Measurements from ENCODE around the gene LRRC8C. TPM values are rescaled to one million over a fixed set of nuclear protein-coding genes. Genes with fewer than 3 reads are reported as not detected.
"Not testable (repeated sequence)": the region's sequence is repeated elsewhere in the genome, so short reads cannot be mapped to it uniquely, and the experiment has no call there.

Gene LRRC8C
- total RNA-seq = 44.7 and 46.8 TPM in 2 replicates

DNA sequence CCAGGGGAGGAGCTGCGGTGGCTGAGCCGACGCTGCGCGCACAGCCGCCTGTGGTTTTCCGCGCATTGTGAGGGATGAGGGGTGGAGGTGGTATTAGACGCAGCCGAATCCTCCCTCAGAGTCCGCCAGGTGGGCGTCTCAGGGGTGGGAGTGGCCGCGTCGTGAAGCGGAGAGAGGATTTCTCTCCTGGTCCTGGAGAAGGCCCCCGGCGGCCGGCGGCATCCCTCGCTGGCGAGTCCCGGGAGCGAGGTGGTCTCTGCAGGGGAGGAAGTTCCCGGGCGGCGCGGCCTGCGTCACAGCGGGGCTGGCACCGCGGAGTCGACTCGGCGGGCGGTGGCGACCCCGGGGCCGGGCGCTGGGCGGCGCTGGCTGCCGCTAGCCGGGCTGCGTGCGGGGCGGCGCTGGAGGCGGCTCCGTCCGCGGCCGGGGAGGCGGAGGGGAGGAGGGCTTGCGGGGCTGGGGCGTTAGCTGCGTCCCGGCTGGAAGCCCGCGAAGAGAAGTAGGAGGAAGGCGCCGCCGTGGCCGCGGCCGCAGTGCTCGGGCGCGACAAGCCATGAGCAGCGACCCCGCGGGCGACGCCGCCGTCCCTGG is at the start of gene LRRC8C:
LRRC8C (plus strand) TSS at position 464 of the 591 bp plus-strand sequence. CDS start 53,354 bp downstream, outside the sequence.
- intact Hi-C loops (cut with micrococcal nuclease) = loop anchor here (1.0 to 2.0 kb wide), 8 partner anchors 25 to 362 kb away; partner anchors contain the start of genes LRRC8B and ZNF326

- intact Hi-C loops (cut with micrococcal nuclease) = no loop called here
These were observed 48.7 kb upstream of the LRRC8C start for GRCh38 chr1:89584211-89584610.

DNA sequence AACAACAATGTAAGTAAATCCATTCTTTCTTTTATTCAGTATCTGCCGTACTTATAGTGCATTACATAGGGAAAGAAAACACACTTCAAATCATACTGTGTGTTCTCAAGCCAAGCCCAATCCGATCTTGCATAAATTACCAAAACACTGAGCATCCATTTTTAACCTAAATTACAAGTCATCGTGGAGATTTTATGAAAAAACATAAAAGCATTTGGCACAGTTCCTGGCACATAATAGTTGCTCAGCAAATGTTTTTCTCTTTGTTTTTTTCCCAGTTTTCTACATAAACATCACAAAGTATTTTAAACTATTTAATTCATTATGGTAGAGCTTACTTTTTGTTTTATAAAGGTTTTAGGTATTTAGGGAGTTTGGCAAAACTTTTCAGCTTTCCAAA is 48.1 kb upstream of the LRRC8C start:
- intact Hi-C loops (cut with micrococcal nuclease) = no loop called here

GRCh38 chr1:89587729-89588161 is 45.2 kb upstream of the LRRC8C start:
- intact Hi-C loops (cut with micrococcal nuclease) = no loop called here

DNA sequence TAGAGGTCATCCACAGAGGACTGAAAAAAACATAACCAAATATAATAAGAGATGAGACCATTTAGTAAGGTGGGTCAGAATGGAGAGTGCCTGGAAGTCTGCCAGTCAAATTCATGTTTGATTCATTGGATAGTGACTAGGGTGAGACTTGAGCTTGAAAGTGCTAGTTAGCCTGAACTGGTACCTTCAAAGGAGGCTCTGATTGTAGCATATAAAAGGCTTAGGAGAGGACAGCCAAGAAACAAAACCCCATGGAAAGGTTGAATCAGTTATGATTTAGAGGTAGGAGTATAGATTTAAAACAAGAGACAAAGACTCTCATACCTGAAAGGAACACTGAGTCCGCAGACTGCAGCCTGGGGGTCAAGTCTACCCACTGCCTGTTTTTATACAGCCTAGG is 44.4 kb upstream of the LRRC8C start:
- intact Hi-C loops (cut with micrococcal nuclease) = no loop called here

DNA sequence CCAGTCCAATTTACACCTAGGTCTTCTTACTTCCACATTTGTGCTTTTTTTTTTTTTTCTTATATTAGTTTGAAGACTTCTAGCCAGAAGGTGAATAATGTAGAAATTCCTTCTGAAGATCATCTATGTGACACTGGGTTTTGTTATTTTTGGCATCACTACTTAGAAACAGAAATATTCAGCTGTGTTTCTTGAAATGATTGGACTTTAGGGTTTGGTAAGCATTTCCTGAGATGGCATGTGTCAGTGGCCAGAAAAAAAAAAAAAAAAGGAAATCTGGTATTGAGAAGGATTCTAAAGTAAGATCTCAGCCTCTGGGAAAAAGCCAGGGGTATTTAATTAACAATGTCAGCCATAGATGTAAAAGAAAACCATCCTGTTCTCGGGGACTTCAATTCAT is 43.4 kb upstream of the LRRC8C start:
- intact Hi-C loops (cut with micrococcal nuclease) = no loop called here

- intact Hi-C loops (cut with micrococcal nuclease) = no loop called here
These were observed 42.4 kb upstream of the LRRC8C start for GRCh38 chr1:89590341-89591080.

- intact Hi-C loops (cut with micrococcal nuclease) = not testable (repeated sequence)
These were observed 40.0 kb upstream of the LRRC8C start for GRCh38 chr1:89592861-89593302.

- intact Hi-C loops (cut with micrococcal nuclease) = no loop called here
These were observed 38.7 kb upstream of the LRRC8C start for GRCh38 chr1:89594096-89594740.

GRCh38 chr1:89596698-89597097 is 36.2 kb upstream of the LRRC8C start:
- intact Hi-C loops (cut with micrococcal nuclease) = no loop called here

- intact Hi-C loops (cut with micrococcal nuclease) = loop anchor here (1.0 to 2.0 kb wide), 8 partner anchors 9 to 514 kb away; partner anchors contain the start of gene LRRC8B
These were observed 34.2 kb upstream of the LRRC8C start for GRCh38 chr1:89598450-89599331.

DNA sequence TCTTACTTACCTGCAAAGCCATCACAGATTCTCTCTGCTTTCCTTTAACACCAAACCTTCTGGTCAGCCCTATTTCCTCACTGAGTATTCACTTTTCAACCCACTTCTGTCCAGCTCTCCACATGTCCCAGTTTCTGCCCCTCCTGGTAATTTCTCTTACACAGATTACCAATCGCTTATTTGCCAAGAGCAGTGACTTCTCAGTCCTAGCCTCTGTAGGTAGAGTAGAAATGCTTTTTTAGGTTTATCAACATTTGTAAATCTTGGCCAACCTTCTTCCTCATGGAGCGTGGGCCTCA is 33.6 kb upstream of the LRRC8C start:
- intact Hi-C loops (cut with micrococcal nuclease) = loop anchor here (1.0 to 2.0 kb wide), 8 partner anchors 8 to 514 kb away; partner anchors contain the start of gene LRRC8B

DNA sequence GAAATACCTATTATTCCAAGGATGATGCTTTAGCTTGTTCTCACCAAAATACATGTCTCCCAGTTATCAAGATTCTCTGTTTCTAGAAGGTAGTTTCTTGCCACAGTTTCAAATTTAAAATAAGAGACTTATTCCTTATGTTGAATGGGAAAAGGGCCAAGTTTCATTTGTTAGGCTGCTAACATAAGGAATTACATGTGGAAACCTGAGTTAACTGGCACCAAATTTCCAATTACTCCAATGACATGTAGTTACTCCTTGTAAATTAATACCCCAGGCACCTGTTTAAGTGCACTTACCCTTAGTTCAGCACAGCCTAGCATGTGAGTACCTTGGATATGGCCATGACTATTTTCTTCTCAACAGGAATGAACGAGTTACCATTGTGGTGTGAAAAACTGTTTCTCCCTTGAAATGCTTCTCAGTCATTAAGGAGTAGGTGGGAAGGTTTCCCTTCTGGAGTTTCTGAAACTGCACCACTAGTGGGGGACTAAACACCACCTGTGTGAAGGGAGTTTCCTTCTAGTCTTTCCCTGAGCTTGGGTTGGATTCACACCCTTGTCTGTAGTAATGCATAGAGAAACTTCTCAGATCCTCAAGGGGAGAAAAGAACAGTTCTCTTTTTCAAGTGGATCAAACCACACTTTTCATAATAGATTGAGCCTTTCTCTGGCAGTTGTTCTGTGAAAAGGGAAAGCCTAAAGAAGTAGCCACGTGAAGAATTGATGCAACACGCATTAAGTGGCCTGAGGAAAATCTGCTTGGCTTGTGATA is 32.3 kb upstream of the LRRC8C start:
- intact Hi-C loops (cut with micrococcal nuclease) = loop anchor here (10.0 kb wide), 1 partner anchor 916 kb away; the partner anchor contains the start of gene PKN2

- intact Hi-C loops (cut with micrococcal nuclease) = loop anchor here (10.0 kb wide), 1 partner anchor 918 kb away; the partner anchor contains the start of gene PKN2
These were observed 30.0 kb upstream of the LRRC8C start for GRCh38 chr1:89602871-89603404.

DNA sequence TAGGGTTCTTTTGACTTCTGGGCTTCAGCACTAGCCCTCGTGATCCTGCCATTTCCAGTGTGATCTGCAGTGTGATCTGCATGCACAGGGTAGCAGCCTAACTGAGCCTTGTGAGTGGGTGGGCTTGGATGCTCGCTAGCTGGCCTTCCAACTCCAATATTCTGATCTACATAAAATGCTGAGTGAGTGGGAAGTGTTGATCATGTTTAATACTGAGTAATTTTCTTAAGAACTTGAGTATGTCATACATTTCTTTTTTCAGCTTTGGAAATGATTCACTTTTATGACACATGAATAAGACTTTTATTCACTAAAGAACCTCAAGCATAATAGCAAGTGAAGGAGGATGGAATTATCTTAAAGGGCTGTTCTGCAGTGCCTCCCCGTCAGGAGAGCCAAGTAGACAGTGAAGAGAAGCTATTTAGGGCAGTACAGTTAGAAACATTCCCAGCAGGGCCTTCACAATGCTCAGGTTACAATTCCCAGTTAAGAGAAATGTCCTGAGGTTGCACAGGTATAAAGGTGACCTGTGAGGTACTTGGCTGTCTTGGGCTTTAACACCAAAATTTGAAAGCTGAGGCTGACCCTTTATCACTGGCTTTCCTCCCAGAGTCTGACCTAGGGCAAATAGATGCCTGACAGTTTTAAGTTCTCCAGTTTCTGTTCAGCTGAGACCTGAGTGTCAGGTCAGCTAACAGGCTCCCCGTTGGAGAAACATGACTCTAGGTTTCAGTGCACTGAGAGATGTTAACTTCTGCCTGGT is 29.1 kb upstream of the LRRC8C start:
- intact Hi-C loops (cut with micrococcal nuclease) = loop anchor here (10.0 kb wide), 1 partner anchor 919 kb away; the partner anchor contains the start of gene PKN2

- intact Hi-C loops (cut with micrococcal nuclease) = loop anchor here (10.0 kb wide), 1 partner anchor 920 kb away; the partner anchor contains the start of gene PKN2
These were observed 28.5 kb upstream of the LRRC8C start for GRCh38 chr1:89604414-89604735.

GRCh38 chr1:89605692-89606091 is 27.2 kb upstream of the LRRC8C start:
- intact Hi-C loops (cut with micrococcal nuclease) = loop anchor here (5.0 to 10.0 kb wide), 4 partner anchors 243 to 921 kb away; partner anchors contain the start of genes GBP4, GBP6 and PKN2

DNA sequence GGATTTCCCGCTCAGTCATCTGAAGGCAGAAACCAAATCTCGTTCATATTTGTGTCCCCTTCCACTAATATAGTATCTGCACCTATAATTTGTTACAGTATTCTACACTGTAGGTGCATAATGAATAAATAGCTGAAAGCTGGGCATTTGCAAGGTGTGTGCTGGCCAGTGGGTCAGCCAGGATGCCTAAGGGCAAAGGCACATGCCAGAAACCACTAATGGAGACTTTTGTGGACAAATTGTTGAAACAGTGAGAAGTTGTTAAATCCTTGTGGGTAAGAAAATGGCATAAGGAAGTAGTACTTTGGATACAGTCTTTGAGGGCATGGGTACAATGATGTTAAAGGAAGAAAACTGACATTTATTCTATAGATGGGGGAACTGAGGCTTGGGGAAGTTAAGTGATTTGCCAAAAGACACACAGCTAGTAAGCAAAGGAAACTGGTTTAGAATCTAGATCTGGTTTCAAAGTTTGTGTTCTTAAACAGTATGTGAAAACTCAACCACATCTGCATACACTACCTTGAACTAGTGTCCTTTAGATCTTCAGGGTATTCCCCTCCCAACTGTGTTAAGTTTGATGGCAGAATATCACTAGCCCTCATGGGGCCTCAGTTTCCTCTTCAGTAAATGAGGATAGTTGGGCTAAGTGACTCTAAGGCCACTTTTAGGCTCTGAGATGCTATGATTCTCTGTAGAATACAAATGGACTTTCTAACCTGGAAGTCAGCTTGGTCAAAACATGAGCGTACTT is 26.5 kb upstream of the LRRC8C start:
- intact Hi-C loops (cut with micrococcal nuclease) = loop anchor here (5.0 to 10.0 kb wide), 4 partner anchors 244 to 922 kb away; partner anchors contain the start of genes GBP4, GBP6 and PKN2
